HG02870 (cell line): Measurements from ENCODE around the gene NUTM1.
A peak's percentile ranks its signal among the peaks of the same experiment; 100 is the strongest.

ENCODE experiments used
- ATAC-seq: cut with Tn5 transposase; IDR thresholded peaks from one replicate; pipeline ENCODE4 v1.9.1; 2021; ENCODE audit warnings: mild to moderate bottlenecking, moderate library complexity; ENCODE audit not compliant: unreplicated experiment

The NUTM1 gene, protein sequence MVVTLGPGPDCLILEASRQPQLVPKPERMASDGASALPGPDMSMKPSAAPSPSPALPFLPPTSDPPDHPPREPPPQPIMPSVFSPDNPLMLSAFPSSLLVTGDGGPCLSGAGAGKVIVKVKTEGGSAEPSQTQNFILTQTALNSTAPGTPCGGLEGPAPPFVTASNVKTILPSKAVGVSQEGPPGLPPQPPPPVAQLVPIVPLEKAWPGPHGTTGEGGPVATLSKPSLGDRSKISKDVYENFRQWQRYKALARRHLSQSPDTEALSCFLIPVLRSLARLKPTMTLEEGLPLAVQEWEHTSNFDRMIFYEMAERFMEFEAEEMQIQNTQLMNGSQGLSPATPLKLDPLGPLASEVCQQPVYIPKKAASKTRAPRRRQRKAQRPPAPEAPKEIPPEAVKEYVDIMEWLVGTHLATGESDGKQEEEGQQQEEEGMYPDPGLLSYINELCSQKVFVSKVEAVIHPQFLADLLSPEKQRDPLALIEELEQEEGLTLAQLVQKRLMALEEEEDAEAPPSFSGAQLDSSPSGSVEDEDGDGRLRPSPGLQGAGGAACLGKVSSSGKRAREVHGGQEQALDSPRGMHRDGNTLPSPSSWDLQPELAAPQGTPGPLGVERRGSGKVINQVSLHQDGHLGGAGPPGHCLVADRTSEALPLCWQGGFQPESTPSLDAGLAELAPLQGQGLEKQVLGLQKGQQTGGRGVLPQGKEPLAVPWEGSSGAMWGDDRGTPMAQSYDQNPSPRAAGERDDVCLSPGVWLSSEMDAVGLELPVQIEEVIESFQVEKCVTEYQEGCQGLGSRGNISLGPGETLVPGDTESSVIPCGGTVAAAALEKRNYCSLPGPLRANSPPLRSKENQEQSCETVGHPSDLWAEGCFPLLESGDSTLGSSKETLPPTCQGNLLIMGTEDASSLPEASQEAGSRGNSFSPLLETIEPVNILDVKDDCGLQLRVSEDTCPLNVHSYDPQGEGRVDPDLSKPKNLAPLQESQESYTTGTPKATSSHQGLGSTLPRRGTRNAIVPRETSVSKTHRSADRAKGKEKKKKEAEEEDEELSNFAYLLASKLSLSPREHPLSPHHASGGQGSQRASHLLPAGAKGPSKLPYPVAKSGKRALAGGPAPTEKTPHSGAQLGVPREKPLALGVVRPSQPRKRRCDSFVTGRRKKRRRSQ

DNA sequence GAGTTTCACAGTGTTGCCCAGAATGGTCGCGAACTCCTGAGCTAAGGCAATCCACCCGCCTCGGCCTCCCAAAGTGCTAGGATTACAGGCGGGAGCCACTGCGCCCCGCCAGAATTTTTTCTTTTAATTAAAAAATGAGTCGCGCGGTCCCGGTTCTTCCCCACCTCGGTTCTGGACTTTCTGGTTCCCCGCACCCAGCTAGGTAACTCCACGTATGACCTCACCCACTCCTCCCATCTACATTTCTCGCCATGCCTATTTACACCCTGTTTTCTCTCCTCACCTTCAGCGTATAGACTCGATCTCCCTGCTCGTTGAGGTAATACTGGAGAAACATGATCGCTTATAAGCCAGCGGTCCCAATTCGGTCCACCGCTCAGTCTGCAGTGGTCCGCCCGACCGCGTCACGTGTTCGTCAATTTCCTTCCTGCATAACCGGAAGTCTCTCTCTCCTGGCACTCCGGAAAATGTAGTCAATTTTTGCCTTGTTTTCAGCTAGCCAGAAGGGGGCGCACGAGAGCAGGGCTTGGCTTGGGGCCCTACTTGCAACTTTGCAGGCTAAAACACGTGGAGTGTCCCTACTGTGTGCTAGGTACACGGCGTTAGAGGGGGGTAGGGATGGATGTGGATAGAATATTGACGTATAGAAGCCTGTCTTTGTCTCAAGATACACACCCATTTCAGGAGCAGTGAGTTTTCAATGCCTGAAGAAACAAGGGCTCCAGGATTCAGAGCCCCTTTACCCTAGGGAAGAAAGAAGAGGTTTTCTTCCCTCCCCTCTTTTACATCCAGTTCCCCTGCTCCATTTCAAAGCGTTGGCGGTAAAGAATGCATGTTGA is at the start of gene NUTM1, which contains the start of gene NOP10:
Gene NUTM1 (plus strand): TSS at position 579 of the 839 bp plus-strand sequence. CDS start 382 bp downstream, outside the sequence.
Gene NOP10 (minus strand): TSS at position 400 of the 839 bp plus-strand sequence. CDS start 63 bp downstream, at position 337.
- ATAC-seq: peak; percentile 84

DNA sequence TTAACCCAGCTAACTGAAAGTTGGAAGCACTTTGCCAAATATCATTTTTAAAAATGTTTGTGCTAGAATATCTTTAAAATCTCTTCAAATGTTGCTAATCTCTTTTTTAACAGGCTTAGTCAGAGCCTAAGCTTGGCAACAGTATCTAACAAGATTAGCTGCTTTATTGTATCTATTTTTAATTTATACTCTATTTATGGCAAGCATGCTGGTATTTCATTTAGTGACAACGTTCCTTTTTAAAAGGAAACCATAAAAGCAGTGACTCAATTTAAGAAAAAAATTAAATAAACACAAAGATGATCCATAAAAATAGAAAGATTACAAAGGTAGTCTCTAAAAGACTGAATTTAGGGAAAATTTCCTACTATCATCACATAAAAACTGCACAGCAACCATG is 46.1 kb upstream of the NUTM1 start:
- no peak for ATAC-seq

DNA sequence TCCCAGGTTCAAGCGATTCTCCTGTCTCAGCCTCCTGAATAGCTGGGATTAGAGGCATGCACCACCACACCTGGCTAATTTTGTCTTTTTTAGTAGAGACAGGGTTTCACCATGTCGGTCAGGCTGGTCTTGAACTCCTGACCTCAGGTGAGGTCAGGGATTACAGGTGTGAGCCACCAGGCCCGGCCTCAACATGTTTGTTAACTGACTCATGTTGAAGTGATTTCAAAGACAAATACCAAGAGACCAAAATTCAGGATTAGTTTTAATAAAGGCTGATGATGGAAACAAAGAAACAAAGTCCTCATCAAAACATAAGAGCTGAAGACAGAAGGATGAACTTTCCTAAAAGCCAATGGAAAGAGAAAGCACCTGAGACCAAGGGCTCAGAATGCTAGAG is 42.1 kb upstream of the NUTM1 start:
- no peak for ATAC-seq

DNA sequence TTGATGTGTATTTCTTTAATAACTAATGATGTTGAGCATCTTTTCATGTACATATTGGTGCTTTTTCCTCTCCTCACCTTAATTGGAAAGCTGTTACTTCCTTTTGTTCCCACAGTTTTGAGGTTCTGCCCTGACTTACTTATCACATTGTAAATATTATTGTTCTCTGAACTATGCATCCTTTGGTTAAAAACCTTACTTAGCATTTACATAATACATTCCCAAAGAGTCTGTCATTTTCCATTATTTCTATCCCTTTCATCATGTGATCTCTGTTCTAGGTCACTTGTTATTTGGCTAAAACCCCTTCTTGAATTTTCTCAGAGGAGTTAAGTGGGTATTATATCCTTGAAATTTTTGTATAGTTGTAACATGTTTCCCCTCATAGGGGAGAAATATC is 38.5 kb upstream of the NUTM1 start:
- no peak for ATAC-seq

DNA sequence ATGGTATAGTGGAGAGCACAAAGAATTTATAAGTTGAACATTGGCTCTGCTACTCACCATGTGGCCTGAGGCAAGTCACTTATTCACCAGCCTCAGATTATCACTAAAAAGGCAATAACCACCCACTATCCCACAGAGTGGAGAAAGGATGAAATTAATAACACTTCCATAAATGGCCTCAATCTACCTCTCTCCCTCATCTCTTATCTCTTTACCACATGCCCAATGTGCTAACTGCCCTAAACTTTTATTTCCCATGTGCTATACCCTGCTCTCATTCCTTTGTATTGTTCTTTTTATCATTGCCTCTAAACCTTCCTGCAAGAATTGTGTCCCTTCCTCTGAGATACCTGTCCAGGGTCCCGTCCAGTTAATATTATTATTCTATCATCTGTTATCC is 31.6 kb upstream of the NUTM1 start:
- ATAC-seq: no peak

DNA sequence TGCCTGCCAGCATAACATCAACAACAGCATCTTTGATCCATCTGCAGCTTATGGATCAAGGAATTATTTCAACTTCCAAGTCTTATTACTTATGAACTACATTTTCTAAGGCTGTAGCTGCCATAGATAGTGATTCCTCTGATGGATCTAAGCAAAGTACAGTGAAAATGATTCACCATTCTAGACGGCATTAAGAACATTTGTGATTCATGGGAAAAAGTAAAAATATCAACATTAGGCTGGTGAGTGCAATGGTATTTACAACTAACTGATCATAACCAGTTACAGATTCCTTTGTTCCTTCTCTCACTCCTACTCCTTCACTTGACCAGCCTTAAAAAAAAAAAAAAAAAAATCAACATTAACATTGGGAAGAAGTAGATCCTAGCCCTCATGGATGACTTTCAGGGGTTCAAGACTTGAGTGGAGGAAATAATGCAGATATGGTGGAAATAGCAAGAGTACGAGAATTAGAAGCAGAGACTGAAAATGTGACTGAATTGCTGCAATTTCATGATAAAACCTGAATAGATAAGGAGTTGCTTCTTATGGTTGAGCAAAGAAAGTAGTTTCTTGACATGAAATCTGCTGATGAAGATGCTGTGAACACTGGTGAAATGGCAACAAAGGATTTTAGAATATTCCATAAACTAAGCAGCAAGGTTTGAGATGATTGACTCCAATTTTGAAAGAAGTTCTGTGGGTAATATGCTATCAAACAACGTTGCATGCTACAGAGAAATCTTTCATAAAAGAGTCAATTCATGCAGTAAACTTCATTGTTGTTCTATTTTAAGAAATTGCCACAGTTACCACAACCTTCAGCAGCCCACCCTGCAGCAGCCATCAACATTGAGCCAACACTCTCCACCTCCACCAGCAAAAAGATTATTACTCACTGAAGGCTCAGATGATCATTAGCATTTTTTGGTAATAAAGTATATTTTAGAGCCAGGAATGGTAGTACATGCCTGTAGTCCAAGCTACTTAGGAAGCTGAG is 28.3 kb upstream of the NUTM1 start:
- ATAC-seq: no peak

DNA sequence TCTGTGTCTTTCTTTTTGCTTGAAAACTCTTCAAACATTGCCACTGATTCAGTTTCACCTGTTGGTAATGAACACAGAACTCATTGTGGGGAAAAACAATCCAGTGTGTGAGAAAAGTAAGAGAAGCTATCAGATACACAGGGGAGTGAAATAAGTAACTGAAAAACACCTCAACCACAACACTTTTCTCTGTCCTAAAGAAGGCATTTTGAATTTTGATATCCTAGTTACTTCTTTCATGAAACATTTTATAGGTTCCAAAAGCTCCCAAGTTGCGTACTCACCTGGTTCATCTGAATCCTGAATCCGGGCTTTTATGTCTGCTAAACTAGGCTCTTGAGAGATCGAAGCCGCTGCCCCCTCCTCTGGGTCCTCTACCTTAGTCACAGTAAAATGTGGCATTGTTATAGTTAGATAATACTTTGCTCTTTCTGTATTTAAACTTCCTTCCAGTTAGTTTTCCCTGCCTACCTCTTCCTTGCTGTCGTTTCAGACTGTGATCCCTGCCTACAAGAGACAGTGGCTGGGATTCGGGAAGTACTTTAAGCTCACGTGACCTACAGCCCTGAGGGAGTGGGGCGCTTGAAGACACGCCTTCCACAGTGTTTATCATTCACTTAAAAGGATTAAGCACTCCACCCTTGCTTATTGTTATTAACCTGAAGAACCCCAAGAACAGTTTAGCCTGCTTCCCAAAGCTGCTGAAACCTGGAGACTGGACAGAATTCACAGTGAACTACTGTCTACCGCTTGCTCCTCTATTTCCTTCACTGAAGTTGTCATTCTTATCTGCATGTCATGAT is 24.6 kb upstream of the NUTM1 start:
- peak; percentile 70 for ATAC-seq

DNA sequence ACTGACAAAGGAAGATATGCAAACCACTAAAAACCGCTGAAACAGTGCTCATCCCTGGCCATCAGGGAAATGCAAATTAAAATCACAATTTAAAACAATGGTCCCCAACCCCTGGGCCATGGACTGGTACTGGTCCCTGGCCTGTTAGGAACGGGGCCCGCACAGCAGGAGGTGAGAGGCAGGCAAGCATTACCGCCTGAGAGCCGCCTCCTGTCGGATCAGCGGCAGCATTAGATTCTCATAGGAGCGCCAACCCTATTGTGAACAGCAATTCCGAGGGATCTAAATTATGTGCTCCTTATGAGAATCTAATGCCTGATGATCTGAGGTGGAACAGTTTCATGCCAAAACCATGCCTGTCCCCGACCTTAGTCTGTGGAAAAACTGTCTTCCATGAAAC is 19.9 kb upstream of the NUTM1 start:
- ATAC-seq: no peak

DNA sequence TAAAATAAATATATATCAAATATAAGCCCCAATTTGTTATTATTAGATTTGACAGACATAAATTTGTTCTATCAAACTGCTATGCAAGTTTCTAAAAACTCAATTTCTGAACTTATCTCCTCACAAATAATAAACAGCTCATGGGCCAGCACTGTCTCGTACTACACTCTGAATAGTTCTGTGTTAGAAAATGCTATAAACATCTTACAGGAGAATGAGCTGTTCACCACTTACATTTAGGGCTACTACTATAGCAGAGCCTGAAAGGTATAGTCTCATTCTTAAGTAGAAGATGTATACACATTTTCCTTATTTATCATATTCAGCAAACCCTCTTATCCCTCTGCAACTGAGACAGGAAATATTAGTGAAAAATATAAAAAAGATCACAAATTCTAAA is 18.2 kb upstream of the NUTM1 start:
- no peak for ATAC-seq

DNA sequence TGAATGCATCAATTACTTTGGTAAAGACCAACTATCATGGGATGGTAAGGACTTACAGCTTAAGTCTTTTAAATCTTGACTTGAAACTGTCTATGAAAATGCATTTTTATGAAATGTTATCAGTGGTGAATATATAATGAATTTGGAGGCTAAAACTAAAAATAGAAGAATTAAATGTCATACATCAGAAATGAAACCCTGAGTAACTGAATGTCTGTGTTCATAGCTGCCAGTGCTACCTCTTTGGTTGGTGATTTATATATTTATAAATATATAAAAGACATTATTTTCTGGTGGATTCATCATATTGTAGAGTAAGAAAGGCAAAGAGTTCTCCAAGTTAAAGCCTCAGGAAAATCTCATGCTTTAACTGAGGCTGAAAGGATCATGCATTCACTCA is 17.7 kb upstream of the NUTM1 start:
- ATAC-seq: no peak

DNA sequence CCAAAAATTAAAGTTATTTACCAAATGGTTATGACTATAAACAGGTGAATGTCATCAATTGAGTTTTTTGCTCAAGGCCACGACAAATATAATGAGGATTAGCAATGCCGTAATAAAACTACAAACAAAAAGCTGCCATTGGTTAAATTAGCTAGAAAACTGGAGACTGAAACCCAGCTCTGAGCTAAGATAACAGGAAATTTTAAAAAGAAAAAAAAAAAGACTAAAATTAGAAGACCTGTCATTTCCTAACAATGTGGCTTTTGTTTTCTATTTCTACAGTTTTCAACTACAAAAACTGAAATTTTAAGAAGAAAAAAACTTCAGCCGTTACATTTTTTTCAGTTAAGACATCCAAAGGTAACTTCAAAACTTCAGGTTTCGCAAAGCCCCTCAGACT is 15.2 kb upstream of the NUTM1 start:
- peak; percentile 41 for ATAC-seq

DNA sequence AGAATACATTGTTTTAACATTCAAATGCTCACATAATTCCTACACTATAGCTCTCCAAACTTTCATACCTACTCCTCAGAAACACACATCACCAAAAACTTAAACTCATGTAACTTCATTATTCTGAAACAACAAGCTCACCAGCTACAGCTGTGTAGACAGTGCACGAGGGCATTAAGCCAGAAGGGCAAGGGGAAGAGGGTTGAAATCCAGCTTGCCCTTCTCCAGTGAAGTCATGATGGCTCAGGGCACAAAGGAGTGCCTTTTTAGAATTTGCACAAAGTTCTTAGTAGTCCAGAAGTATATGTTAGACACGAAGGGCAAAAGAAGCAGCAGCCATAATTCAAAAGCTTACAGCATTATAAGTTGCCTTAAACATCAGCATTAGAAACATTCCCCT is 14.1 kb upstream of the NUTM1 start:
- no peak for ATAC-seq

DNA sequence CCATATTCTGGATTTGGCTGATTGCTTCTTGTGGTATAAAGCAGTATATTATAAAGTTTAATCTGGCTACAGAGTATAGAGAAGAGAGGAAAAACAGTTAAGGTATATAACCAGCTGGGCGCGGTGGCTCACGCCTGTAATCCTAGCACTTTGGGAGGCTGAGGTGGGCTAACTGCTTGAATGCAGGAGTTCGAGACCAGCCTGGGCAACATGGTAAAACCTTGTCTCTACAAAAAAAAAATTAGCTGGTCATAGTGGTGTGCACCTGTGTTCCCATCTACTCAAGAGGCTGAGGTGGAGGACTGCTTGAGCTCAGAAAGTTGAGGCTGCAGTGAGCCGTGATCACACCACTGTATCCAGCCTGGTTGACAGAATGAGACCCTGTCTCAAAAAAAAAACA is 12.8 kb upstream of the NUTM1 start:
- no peak for ATAC-seq

DNA sequence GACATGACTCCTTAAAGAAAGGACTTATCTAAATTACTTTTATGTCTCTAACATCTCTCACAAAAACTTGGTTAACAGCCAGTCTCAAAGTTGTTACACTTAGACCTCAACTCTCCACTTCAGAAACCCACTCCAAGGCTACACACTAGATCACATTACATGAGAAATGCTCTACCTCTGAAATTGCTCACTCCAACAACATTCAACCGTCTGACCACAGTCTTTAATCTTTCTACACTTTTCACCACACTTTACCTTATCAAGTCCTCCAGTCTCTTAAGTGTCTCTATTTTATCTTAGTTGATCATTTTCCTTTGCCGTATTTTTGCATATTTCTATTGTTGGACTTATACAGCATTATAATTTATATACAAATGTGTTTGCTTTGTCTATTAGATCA is 11.3 kb upstream of the NUTM1 start:
- no peak for ATAC-seq

DNA sequence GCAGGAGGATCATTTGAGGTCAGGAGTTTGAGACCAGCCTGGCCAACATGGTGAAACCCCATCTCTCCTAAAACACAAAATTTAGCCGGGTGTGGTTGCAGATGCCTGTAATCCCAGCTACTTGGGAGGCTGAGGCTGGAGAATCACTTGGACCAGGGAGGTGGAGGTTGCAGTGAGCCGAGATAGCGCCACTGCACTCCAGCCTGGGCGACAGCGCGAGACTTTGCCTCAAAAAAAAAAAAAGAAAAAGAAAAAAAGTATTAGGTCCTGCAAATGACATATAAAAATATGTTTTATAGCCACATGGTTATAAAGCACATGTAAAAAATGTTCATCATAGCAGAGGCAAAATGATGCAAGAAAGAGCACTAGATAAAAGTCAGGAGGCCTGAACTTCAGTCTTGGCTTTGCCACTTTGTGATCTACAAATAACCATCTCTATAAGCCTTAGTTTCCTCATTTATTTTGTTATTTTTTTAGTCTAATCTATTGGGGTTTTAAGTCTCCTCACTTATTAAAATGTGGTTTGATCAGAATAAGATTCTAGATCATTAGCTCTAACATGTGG is 10.5 kb upstream of the NUTM1 start:
- ATAC-seq: no peak

DNA sequence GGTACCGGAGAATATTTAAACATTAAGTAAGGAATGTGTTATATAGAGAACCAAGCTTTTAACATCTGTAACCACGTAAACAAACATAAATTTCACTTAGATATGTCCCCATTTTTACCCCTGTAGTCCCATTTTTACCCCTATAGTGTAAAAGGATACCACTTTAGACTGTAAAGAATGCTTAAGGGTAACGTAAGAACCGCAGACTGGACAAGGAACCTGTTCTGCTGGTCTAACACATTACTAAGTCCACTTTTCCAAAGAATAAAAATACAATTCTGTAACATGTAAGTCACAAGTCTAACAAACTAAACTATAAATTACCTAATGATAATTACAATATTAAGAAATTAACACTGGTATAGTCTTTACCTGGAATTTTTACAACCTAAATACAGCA is 8.4 kb upstream of the NUTM1 start:
- no peak for ATAC-seq

DNA sequence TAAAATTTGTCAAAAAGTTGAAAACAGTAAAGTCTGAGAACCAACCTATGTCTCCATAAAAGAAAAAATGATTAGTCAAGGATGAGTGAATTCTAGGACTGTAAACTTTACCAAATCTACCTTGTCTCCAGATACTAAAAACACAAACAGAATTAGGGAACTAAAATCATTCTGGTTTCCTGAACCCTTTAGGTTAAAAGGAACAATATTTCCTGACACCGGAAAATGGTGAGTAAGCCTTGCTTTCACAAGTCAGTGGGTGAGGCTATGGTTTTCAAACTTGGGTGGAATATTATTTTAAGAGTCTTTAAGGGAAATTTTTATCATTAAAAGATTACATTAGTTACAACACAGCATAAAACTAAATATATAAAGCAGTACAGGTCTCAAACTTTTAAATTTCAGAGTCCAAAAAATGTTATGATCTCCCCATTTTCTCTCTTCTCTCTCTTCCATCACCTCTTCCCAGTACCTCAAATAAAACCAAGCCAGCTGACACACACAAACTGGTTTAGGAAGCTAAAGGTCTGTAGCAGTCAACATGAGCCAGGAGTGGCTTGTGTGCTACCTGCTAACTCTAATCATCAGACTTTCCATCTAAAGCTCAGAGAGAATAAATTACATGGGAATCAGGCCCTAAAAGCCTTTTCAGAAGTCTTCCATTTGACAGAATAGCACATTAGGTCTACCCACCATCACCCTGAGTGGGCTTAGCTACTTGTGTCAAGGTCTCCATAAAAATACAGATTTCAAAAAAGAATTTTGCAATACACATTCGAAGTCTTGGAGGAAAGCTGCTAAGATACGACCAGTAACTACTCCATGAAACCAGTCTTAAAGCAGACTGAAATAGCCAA is 7.7 kb upstream of the NUTM1 start:
- ATAC-seq: no peak
